ENCODE results near the gene PCBD2. TPM values are rescaled to one million over a fixed set of nuclear protein-coding genes. Genes with fewer than 3 reads are reported as not detected.
"Not testable (repeated sequence)": the region's sequence is repeated elsewhere in the genome, so short reads cannot be mapped to it uniquely, and the experiment has no call there.

Gene PCBD2
- total and polyA plus RNA-seq, 7 donors: 8.9 to 29.9 (median 23.8) TPM

GRCh38 chr5:134879456-134879855, 25.5 kb upstream of the PCBD2 start:
- Histone ChIP-seq H3K27ac (no peak overlapping the region), H3K4me3 (no peak overlapping the region), H3K27me3 (ENCODE audit: insufficient read depth in 3 of 3, low read length in 2 of 3) (no peaks in the 10 kb centered on the region), H3K9me3 (no peaks in the 10 kb centered on the region), H3K36me3 (ENCODE audit: insufficient read depth in 1 of 2, low read depth in 1 of 2) (peaks cover 0 to 14% of the 10 kb centered on the region in 2 donors), H3K4me1 (peaks cover 6% of the 10 kb centered on the region)
- DNase-seq (no peak), ATAC-seq (no peak)
- TF ChIP-seq, protein P1, sequence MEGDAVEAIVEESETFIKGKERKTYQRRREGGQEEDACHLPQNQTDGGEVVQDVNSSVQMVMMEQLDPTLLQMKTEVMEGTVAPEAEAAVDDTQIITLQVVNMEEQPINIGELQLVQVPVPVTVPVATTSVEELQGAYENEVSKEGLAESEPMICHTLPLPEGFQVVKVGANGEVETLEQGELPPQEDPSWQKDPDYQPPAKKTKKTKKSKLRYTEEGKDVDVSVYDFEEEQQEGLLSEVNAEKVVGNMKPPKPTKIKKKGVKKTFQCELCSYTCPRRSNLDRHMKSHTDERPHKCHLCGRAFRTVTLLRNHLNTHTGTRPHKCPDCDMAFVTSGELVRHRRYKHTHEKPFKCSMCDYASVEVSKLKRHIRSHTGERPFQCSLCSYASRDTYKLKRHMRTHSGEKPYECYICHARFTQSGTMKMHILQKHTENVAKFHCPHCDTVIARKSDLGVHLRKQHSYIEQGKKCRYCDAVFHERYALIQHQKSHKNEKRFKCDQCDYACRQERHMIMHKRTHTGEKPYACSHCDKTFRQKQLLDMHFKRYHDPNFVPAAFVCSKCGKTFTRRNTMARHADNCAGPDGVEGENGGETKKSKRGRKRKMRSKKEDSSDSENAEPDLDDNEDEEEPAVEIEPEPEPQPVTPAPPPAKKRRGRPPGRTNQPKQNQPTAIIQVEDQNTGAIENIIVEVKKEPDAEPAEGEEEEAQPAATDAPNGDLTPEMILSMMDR (IDR thresholded peaks at IDR 0.05): no peak
- intact Hi-C loops (cut with DNase I): no loop called here
- WGBS, 3 donors: 84 to 87% (median 86%) methylated on average over 3 of the region's 3 CpGs

DNA sequence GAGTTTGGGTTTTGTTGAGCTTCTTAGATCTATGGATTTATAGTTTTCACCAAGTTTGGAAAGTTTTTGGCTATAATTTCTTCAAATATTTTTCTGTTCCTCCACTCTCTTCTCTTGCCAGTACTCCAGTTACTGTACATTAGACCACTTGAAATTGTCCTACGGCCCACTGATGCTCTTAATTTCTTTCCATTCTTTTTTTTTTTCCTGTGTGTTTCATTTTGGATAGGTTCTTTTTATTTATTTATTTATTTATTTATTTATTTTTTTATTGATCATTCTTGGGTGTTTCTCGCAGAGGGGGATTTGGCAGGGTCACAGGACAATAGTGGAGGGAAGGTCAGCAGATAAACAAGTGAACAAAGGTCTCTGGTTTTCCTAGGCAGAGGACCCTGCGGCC, 24.0 kb upstream of the PCBD2 start:
- ATAC-seq; H3K27me3 ChIP-seq (ENCODE audit: insufficient read depth in 3 of 3, low read length in 2 of 3); H3K4me1 ChIP-seq; H3K9me3 ChIP-seq; H3K4me3 ChIP-seq; DNase-seq; H3K27ac ChIP-seq; intact Hi-C loops (cut with DNase I): not testable (repeated sequence)
- 87 to 93% (median 93%) methylated on average over 1 to 2 of the region's 3 CpGs for WGBS, 3 donors
- H3K36me3 ChIP-seq (ENCODE audit: insufficient read depth in 1 of 2, low read depth in 1 of 2): peaks cover 0 to 14% of the 10 kb centered on the region in 2 donors

- ATAC-seq; H3K9me3 ChIP-seq; H3K27ac ChIP-seq; intact Hi-C loops (cut with DNase I); H3K27me3 ChIP-seq (ENCODE audit: insufficient read depth in 3 of 3, low read length in 2 of 3); H3K4me3 ChIP-seq; H3K4me1 ChIP-seq; DNase-seq: not testable (repeated sequence)
- 93 to 100% (median 97%) methylated on average over 4 to 25 of the region's 30 CpGs for WGBS, 3 donors
- H3K36me3 ChIP-seq (ENCODE audit: insufficient read depth in 1 of 2, low read depth in 1 of 2): peaks cover 0 to 10% of the 10 kb centered on the region in 2 donors
These were observed 23.2 kb upstream of the PCBD2 start for GRCh38 chr5:134881711-134882110.

DNA sequence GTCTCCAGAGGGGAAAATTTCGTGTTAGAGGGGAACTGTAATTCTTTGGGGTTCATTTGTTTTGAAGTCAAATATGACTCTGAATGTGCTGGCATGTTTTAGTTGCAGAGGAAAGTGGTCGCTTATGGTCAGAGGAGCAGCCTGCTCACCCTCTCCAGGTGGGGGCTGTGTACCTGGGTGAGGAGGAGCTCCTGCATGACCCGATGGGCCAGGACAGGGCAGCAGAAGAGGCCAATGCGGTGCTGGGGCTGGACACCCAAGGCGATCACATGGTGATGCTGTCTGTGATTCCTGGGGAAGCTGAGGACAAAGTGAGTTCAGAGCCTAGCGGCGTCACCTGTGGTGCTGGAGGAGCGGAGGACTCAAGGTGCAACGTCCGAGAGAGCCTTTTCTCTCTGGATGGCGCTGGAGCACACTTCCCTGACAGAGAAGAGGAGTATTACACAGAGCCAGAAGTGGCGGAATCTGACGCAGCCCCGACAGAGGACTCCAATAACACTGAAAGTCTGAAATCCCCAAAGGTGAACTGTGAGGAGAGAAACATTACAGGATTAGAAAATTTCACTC, 17.3 kb upstream of the PCBD2 start:
- no peak for DNase-seq
- Histone ChIP-seq H3K27me3 (ENCODE audit: insufficient read depth in 3 of 3, low read length in 2 of 3) (no peaks in the 10 kb centered on the region), H3K36me3 (ENCODE audit: insufficient read depth in 1 of 2, low read depth in 1 of 2) (peaks cover 0 to 46% of the 10 kb centered on the region in 2 donors), H3K4me3 (no peak overlapping the region), H3K4me1 (no peaks in the 10 kb centered on the region), H3K9me3 (no peaks in the 10 kb centered on the region), H3K27ac (no peak overlapping the region)
- no peak for ATAC-seq
- 87 to 88% (median 87%) methylated on average over 14 of the region's 14 CpGs for WGBS, 3 donors
- intact Hi-C loops (cut with DNase I): no loop called here
- TF ChIP-seq, protein P1 (IDR thresholded peaks at IDR 0.05): no peak

GRCh38 chr5:134889335-134889734, 15.6 kb upstream of the PCBD2 start:
- no peaks in the 10 kb centered on the region for H3K4me1 ChIP-seq
- ATAC-seq: no peak
- intact Hi-C loops (cut with DNase I): no loop called here
- WGBS, 3 donors: 94 to 96% (median 95%) methylated on average over 8 of the region's 8 CpGs
- H3K4me3 ChIP-seq: no peak overlapping the region
- H3K27ac ChIP-seq: no peak overlapping the region
- no peaks in the 10 kb centered on the region for H3K9me3 ChIP-seq
- H3K36me3 ChIP-seq (ENCODE audit: insufficient read depth in 1 of 2, low read depth in 1 of 2): peaks cover 0 to 56% of the 10 kb centered on the region in 2 donors
- TF ChIP-seq, protein P1 (IDR thresholded peaks at IDR 0.05): no peak
- no peaks in the 10 kb centered on the region for H3K27me3 ChIP-seq (ENCODE audit: insufficient read depth in 3 of 3, low read length in 2 of 3)
- DNase-seq: no peak

- TF ChIP-seq, protein P1 (IDR thresholded peaks at IDR 0.05): no peak
- no peak overlapping the region for H3K4me3 ChIP-seq
- H3K9me3 ChIP-seq: no peaks in the 10 kb centered on the region
- DNase-seq: no peak
- no peak for ATAC-seq
- peaks cover 0 to 78% of the 10 kb centered on the region in 2 donors for H3K36me3 ChIP-seq (ENCODE audit: insufficient read depth in 1 of 2, low read depth in 1 of 2)
- no peaks in the 10 kb centered on the region for H3K4me1 ChIP-seq
- 98 to 100% (median 100%) methylated on average over 1 of the region's 1 CpG for WGBS, 3 donors
- H3K27ac ChIP-seq: no peak overlapping the region
- intact Hi-C loops (cut with DNase I): no loop called here
- no peaks in the 10 kb centered on the region for H3K27me3 ChIP-seq (ENCODE audit: insufficient read depth in 3 of 3, low read length in 2 of 3)
These were observed 13.5 kb upstream of the PCBD2 start for GRCh38 chr5:134891473-134891872.

All from psoas muscle (tissue), 8 donors.